HG02884 (cell line): Measurements from ENCODE around the gene ADGRL1.
"Not testable (repeated sequence)": the region's sequence is repeated elsewhere in the genome, so short reads cannot be mapped to it uniquely, and the experiment has no call there.

Experiments
- ATAC-seq: cut with Tn5 transposase; IDR thresholded peaks from one replicate; pipeline ENCODE4 v1.9.1; 2021; ENCODE audit warnings: mild to moderate bottlenecking, moderate library complexity; ENCODE audit not compliant: unreplicated experiment

Gene ADGRL1

GRCh38 chr19:14164082-14164481 lies 41.9 kb downstream of the ADGRL1 start:
- no peak for ATAC-seq

- ATAC-seq = no peak
Measured at GRCh38 chr19:14162871-14163297, 43.1 kb downstream of the ADGRL1 start.

GRCh38 chr19:14161305-14161704 lies 44.7 kb downstream of the ADGRL1 start:
- no peak for ATAC-seq

GRCh38 chr19:14160017-14160703 lies 45.8 kb downstream of the ADGRL1 start:
- ATAC-seq = no peak

GRCh38 chr19:14159059-14159458 lies 46.9 kb downstream of the ADGRL1 start:
- ATAC-seq = no peak

GRCh38 chr19:14158276-14159023 lies 47.5 kb downstream of the ADGRL1 start:
- no peak for ATAC-seq

GRCh38 chr19:14156971-14157717 lies 48.8 kb downstream of the ADGRL1 start:
- ATAC-seq = no peak

GRCh38 chr19:14156122-14156521 lies 49.8 kb downstream of the ADGRL1 start:
- no peak for ATAC-seq

- no peak for ATAC-seq
Measured at GRCh38 chr19:14155371-14155770, 50.6 kb downstream of the ADGRL1 start.

- ATAC-seq = no peak
Measured at GRCh38 chr19:14152713-14153112, 53.3 kb downstream of the ADGRL1 start.

GRCh38 chr19:14150770-14151661 lies 55.0 kb downstream of the ADGRL1 start:
- no peak for ATAC-seq

- ATAC-seq = no peak
Measured at GRCh38 chr19:14150041-14150769, 55.8 kb downstream of the ADGRL1 start.

GRCh38 chr19:14149509-14149994 lies 56.4 kb downstream of the ADGRL1 start:
- ATAC-seq = no peak

- ATAC-seq = no peak
Measured at GRCh38 chr19:14148751-14149410, 57.1 kb downstream of the ADGRL1 start.

- ATAC-seq = no peak
Measured at GRCh38 chr19:14147797-14148605, 58.0 kb downstream of the ADGRL1 start.

GRCh38 chr19:14146789-14147216 lies 59.2 kb downstream of the ADGRL1 start:
- no peak for ATAC-seq

- ATAC-seq = not testable (repeated sequence)
Measured at GRCh38 chr19:14146169-14146568, 59.8 kb downstream of the ADGRL1 start.

- no peak for ATAC-seq
Measured at GRCh38 chr19:14145381-14145780, 60.6 kb downstream of the ADGRL1 start.
